Left lung (tissue), 10 donors: ENCODE data around the gene ARHGAP27. TPM values are rescaled to one million over a fixed set of nuclear protein-coding genes. Genes with fewer than 3 reads are reported as not detected.
"Not testable (repeated sequence)": the region's sequence is repeated elsewhere in the genome, so short reads cannot be mapped to it uniquely, and the experiment has no call there.

Source experiments
- ATAC-seq: fragments of 200-7000 bp; cut with Tn5 transposase; one replicate; pipeline ENCODE4 v1.9.1; 2020; ENCODE audit warnings: moderate library complexity
- DNase-seq, 4 donors: peaks; one replicate each; pipeline ENCODE4 v3.0.0-alpha.2; 2013 to 2020
- H3K27ac ChIP-seq, 2 donors: fragments of 200-600 bp; sonication (generic) in 1 of 2; one replicate each; pipeline versions ENCODE4 v1.5.0 to v1.8.0; 2020 to 2021
- H3K27me3 ChIP-seq, 2 donors: fragments of 200-600 bp; sonication (generic) in 1 of 2; one replicate each; pipeline versions ENCODE4 v1.5.0 to v1.8.0; 2020 to 2021
- H3K36me3 ChIP-seq, 2 donors: fragments of 200-600 bp; sonication (generic) in 1 of 2; one replicate each; pipeline versions ENCODE4 v1.5.0 to v1.8.0; 2020 to 2021
- H3K4me1 ChIP-seq, 2 donors: fragments of 200-600 bp; one replicate each; pipeline ENCODE4 v1.8.0; 2021
- H3K4me3 ChIP-seq, 2 donors: fragments of 200-600 bp; sonication (generic) in 1 of 2; one replicate each; pipeline versions ENCODE4 v1.5.0 to v1.8.0; 2020 to 2021; ENCODE audit warnings: mild to moderate bottlenecking in 1 of 2
- H3K9me3 ChIP-seq, 2 donors: fragments of 200-600 bp; sonication (generic) in 1 of 2; one replicate each; pipeline versions ENCODE4 v1.5.0 to v1.8.0; 2020 to 2021
- intact Hi-C, 2 donors: fragments of 100-400 bp; cut with DNase I; formaldehyde crosslinking; loops; one replicate each; pipeline versions ENCODE4 v1.11.2 to v1.14.2; 2022
- polyA plus RNA-seq, 6 donors: library from polyadenylated mRNA; unstranded; fragments of 120-200 nt; gene quantifications; one replicate each; pipeline ENCODE4 v1.2.1, GENCODE V29; 2013; ENCODE audit not compliant: insufficient read length in 6 of 6
- total RNA-seq, 2 donors: library from RNA; stranded (reverse); fragmentation: NEBNext Ultra II Directional; extraction: Animal tissue kit (Norgen Biotek cat#: 25700); gene quantifications; one replicate each; pipeline ENCODE4 v1.2.1, GENCODE V29; 2021
- TF ChIP-seq, protein P1 (sequence below), 2 donors: fragments of 200-600 bp; sonication (generic) in 1 of 2; IDR thresholded peaks; one replicate each; pipeline versions ENCODE4 v1.5.0 to v1.8.0; 2021; ENCODE audit warnings: antibody characterized with exemption in 2 of 2
- donor health status: DM: no; HTN: yes; CAD: no.
- donor health status: DM: no; HTN: no; CAD: no.

Gene ARHGAP27
- total and polyA plus RNA-seq, 8 donors, result 22.3 to 80.6 (median 29.2) TPM

DNA sequence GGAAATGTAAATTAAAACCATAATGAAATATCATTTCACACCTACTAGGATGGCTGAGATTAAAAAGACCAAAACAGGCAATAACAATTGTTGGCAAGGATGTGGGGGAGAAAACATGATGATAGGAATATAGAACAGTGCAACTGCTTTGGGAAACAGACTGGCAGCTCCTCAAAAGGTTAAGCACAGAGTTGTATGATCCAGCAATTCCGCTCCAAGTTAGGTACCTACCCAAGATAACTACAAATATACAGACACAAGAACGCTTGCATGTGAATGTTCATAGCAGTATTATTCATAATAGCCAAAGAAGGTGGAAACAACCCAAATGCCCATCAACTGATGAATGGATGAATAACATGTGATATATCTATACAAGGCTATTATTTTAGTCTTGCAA is 80.8 kb downstream of the ARHGAP27 start:
- Histone ChIP-seq H3K9me3 (no peaks in the 10 kb centered on the region), H3K4me1 (no peaks in the 10 kb centered on the region), H3K4me3 (no peak overlapping the region), H3K27ac (no peak overlapping the region), H3K36me3 (no peaks in the 10 kb centered on the region), H3K27me3 (no peaks in the 10 kb centered on the region)
- TF ChIP-seq, protein P1, sequence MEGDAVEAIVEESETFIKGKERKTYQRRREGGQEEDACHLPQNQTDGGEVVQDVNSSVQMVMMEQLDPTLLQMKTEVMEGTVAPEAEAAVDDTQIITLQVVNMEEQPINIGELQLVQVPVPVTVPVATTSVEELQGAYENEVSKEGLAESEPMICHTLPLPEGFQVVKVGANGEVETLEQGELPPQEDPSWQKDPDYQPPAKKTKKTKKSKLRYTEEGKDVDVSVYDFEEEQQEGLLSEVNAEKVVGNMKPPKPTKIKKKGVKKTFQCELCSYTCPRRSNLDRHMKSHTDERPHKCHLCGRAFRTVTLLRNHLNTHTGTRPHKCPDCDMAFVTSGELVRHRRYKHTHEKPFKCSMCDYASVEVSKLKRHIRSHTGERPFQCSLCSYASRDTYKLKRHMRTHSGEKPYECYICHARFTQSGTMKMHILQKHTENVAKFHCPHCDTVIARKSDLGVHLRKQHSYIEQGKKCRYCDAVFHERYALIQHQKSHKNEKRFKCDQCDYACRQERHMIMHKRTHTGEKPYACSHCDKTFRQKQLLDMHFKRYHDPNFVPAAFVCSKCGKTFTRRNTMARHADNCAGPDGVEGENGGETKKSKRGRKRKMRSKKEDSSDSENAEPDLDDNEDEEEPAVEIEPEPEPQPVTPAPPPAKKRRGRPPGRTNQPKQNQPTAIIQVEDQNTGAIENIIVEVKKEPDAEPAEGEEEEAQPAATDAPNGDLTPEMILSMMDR (IDR thresholded peaks at IDR 0.05), result no peak
- DNase-seq (no peak), ATAC-seq (no peak)
- intact Hi-C loops, result no loop called here

DNA sequence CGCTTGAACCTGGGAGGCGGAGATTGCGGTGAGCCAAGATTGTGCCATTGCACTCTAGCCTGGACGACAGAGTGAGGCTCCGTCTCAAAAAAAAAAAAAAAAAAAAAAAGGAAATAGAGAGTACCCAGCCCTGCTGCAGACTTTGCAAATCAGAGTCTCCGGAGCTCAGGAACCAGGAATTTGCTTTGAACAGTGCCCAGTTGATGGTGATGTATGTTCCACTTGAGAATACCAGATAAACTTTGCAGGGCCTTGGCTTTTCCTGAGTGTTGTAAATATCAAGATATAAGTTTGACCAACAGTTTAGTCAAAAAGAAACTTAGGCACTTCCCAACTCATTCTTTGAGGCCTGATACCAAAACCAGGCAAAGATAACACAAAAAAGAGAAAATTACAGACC is 85.2 kb downstream of the ARHGAP27 start:
- Histone ChIP-seq H3K4me1 (no peaks in the 10 kb centered on the region), H3K36me3 (no peaks in the 10 kb centered on the region), H3K27ac (no peak overlapping the region), H3K27me3 (no peaks in the 10 kb centered on the region), H3K9me3 (no peaks in the 10 kb centered on the region), H3K4me3 (no peak overlapping the region)
- intact Hi-C loops, result no loop called here
- TF ChIP-seq, protein P1 (IDR thresholded peaks at IDR 0.05), result no peak
- ATAC-seq (no peak), DNase-seq (no peak)

DNA sequence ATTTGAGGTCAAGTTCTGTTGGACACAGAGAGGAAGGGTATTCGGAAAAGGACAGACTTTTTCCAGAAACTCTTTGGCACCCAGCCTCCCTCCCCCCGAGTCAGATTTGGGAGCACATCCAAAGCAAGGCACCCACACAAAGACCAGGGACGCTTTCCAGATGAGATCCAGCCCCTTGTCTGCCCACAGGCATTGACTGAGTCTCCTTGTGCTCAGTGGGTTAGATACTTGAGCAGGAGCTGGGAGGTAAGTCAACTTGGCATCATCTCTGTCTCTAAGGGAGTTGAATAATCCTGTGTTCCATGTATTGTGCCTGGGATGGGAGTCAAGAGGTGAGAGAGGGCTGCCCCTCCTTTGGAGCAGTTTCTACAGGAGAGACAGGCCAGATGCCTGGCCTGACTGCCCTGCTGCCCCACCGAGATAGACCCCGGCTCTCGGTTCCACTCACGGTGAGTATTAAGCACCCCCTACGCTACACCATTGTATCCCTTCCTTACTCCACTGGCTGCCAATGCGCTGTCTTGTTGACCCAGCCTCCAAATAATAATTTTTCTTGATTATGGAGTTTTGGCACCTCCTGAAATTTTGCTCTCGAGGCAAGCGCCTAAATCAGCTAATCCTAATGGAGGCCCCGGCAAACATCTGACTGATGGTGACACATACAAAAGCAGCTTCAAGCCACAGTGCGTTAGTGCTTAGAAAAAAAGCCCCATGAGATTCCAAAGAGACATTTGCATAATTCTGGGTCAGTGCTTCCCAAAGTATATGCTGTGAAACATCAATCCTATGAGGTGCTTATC is 86.3 kb downstream of the ARHGAP27 start:
- intact Hi-C loops, result no loop called here
- H3K9me3 ChIP-seq, result no peaks in the 10 kb centered on the region
- no peaks in the 10 kb centered on the region for H3K36me3 ChIP-seq
- ATAC-seq, result peak; percentile 31
- H3K4me1 ChIP-seq, result peaks cover 7 to 8% of the 10 kb centered on the region in 2 donors
- no peak overlapping the region for H3K4me3 ChIP-seq
- peak overlapping the region; percentile 15 to 23 for H3K27ac ChIP-seq
- TF ChIP-seq, protein P1 (IDR thresholded peaks at IDR 0.05), result no peak
- peak in 2 of 4 donors; percentile 19 to 23 for DNase-seq
- H3K27me3 ChIP-seq, result no peaks in the 10 kb centered on the region

DNA sequence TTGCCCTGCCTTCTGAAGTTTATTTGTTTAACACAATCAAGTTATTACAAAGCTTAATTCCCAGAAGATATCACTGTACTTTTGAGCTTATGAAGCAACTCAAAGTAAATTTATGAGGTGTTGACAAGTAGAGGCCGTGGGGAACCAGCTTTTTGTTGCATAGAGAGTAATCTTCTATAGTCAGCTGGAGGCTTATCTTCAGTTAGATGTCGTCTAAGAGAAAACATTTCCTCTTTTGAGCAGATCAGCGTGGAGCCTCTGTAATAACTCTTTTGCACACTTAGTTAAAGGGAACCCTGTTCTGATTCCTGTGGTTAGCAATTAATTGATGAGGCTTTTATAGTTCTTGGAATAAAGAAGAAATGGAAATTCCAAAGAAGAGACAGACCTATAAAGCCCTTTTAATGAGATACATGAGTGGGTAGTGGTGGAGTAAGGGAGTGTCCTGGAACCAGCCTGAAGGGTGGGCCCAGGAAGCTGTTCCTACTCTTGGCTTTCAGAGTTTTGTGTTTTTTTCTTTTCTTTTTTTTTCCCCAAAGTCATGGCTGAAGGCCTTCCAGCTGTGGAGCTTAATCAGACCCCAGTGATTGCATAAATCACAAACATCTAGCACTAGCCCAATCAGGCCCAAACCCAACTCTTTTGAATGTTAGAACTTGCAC is 87.0 kb downstream of the ARHGAP27 start:
- H3K27ac ChIP-seq, result peak overlapping the region in 1 of 2 donors; percentile 48
- TF ChIP-seq, protein P1 (IDR thresholded peaks at IDR 0.05), result no peak
- H3K27me3 ChIP-seq, result no peaks in the 10 kb centered on the region
- DNase-seq (peak in 2 of 4 donors; percentile 85 to 90), ATAC-seq (peak; percentile 63)
- peaks cover 8 to 15% of the 10 kb centered on the region in 2 donors for H3K4me1 ChIP-seq
- intact Hi-C loops, result no loop called here
- no peaks in the 10 kb centered on the region for H3K9me3 ChIP-seq
- H3K36me3 ChIP-seq, result no peaks in the 10 kb centered on the region
- H3K4me3 ChIP-seq, result no peak overlapping the region

DNA sequence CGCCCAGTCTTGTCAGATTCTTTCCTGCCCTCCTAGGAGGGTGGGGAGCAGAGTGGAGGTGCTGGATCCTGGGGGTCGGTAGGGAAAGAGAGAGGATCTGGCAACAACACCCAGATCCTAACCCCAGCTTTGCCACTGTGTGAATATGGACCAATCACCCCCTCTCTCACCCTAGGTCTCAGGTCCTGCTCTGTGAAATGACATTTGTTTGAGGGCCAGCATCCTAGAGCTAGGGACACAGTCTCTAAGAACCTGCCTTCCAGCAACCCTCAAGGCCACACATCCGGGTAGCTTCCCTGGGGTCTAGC is 87.5 kb downstream of the ARHGAP27 start:
- Histone ChIP-seq H3K36me3 (no peaks in the 10 kb centered on the region), H3K4me3 (no peak overlapping the region), H3K27ac (peak overlapping the region in 1 of 2 donors; percentile 48), H3K27me3 (no peaks in the 10 kb centered on the region), H3K9me3 (no peaks in the 10 kb centered on the region), H3K4me1 (peaks cover 8 to 19% of the 10 kb centered on the region in 2 donors)
- DNase-seq (no peak), ATAC-seq (no peak)
- TF ChIP-seq, protein P1 (IDR thresholded peaks at IDR 0.05), result no peak
- intact Hi-C loops, result no loop called here

DNA sequence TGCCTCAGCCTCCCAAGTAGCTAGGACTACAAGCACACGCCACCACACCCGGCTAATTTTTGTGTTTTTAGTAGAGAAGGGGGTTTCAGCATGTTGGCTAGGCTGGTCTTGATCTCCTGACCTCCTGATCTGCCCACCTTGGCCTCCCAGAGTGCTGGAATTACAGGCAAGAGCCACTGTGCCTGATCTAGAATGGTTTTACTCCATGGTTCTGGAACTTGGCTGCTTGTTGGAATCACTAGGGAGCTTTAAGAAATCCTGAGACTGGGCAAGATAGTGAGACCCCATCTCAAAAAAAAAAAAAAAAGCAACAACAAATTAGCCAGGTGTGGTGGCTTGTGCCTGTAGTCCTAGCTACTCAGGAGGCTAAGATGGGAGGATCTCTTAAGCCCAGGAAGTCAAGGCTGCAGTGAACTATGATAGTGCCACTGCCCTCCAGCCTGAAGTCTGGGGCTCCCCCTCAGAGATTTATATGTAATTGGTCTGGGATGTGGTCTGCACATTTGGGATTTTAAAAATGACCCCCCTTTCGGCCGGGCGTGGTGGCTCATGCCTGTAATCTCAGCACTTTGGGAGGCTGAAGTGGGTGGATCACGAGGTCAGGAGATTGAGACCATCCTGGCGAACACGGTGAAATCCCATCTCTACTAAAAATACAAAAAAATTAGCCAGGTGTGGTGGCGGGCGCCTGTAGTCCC is 88.6 kb downstream of the ARHGAP27 start:
- H3K27ac ChIP-seq, H3K36me3 ChIP-seq, H3K27me3 ChIP-seq, DNase-seq, ATAC-seq, H3K9me3 ChIP-seq, intact Hi-C loops, H3K4me3 ChIP-seq: not testable (repeated sequence)
- peaks cover 8 to 19% of the 10 kb centered on the region in 2 donors for H3K4me1 ChIP-seq
